K562 (cell line): ENCODE results near the gene LRFN4. TPM values are rescaled to one million over a fixed set of nuclear protein-coding genes. Genes with fewer than 3 reads are reported as not detected.
A peak's percentile ranks its signal among the peaks of the same experiment; 100 is the strongest.

Source experiments
- CBX1 ChIP-seq: sonication (generic); IDR thresholded peaks from 2 replicates; pipeline ENCODE4 v1.6.1; 2016; ENCODE audit warnings: antibody characterized with exemption, low read depth, mild to moderate bottlenecking
- EP400 ChIP-seq: fragments of 450-650 bp; IDR thresholded peaks from 2 replicates; pipeline ENCODE4 v1.6.1; 2017; ENCODE audit warnings: antibody characterized with exemption, mild to moderate bottlenecking, moderate library complexity
- ETV1 ChIP-seq: fragments of 450-650 bp; conservative IDR thresholded peaks from 2 replicates; pipeline ENCODE4 v1.6.1; 2016; ENCODE audit warnings: missing genetic modification characterization, control low read depth, low read depth, missing compliant biosample characterization
- GABPB1 ChIP-seq: sonication (generic); formaldehyde crosslinking; IDR thresholded peaks from 2 replicates; pipeline ENCODE4 v1.8.0; 2022; ENCODE audit warnings: mild to moderate bottlenecking, missing genetic modification reagents
- HDAC1 ChIP-seq, 2 experiments: fragments of 450-650 bp; IDR thresholded peaks; 2 replicates each; pipeline ENCODE4 v1.6.1; 2016 to 2017; ENCODE audit warnings: inconsistent platforms in 1 of 2, mild to moderate bottlenecking in 1 of 2, moderate library complexity in 1 of 2
- HMGN3 ChIP-seq: IDR thresholded peaks from 2 replicates; pipeline ENCODE4 v1.6.1; 2011; ENCODE audit warnings: borderline replicate concordance, low read depth, mild to moderate bottlenecking, mixed read lengths, low read length; ENCODE audit not compliant: insufficient read length; ENCODE audit errors: extremely low read depth
- KAT7 ChIP-seq: sonication (generic); formaldehyde crosslinking; IDR thresholded peaks from 2 replicates; pipeline ENCODE4 v1.8.0; 2022; ENCODE audit warnings: missing genetic modification reagents, mild to moderate bottlenecking, borderline replicate concordance
- L3MBTL2 ChIP-seq: fragments of 450-650 bp; IDR thresholded peaks from 2 replicates; pipeline ENCODE4 v1.6.1; 2016; ENCODE audit warnings: mild to moderate bottlenecking, moderate library complexity
- MAZ ChIP-seq, 2 experiments: fragments of 450-650 bp in 1 of 2; sonication (generic) in 1 of 2; formaldehyde crosslinking; IDR thresholded peaks in 1 of 2; conservative IDR thresholded peaks in 1 of 2; 2 replicates each; pipeline versions ENCODE4 v1.4.0 to v1.5.0; 2020; ENCODE audit warnings: mild to moderate bottlenecking in 1 of 2, missing genetic modification reagents in 1 of 2
- NONO ChIP-seq, 2 experiments: fragments of 200-400 bp in 1 of 2; fragments of 450-650 bp in 1 of 2; formaldehyde crosslinking in 1 of 2; IDR thresholded peaks; 2 replicates each; pipeline ENCODE4 v1.6.1; 2017; ENCODE audit warnings: low read depth in 2 of 2, mild to moderate bottlenecking in 2 of 2, moderate library complexity in 2 of 2, low read length in 1 of 2
- PYGO2 ChIP-seq: fragments of 450-650 bp; IDR thresholded peaks from 2 replicates; pipeline ENCODE4 v1.6.1; 2016; ENCODE audit warnings: mild to moderate bottlenecking, missing genetic modification characterization, moderate library complexity, missing compliant biosample characterization
- polyA plus RNA-seq, 8 experiments: library from polyadenylated mRNA; depleted of rRNA in 4 of 8; stranded (reverse) in 5 of 8; unstranded in 3 of 8; fragments of >200 nt; fragmentation: Nextera tagmentation in 2 of 8; fragmentation: Illumina TruSeq in 1 of 8; extraction: Ambion mirVana in 2 of 8; extraction: Trizol in 1 of 8; gene quantifications; 2 replicates each; pipeline versions ENCODE4 v1.2.1 to v1.2.3, GENCODE V29; 2011 to 2014; ENCODE audit warnings: inconsistent platforms in 1 of 8, missing spikeins in 1 of 8
- total RNA-seq, 7 experiments: library from RNA; depleted of rRNA in 6 of 7; stranded (reverse); fragments of >200 nt in 6 of 7; fragmentation: Illumina TruSeq in 2 of 7; extraction: Trizol in 2 of 7; gene quantifications; 2 replicates each; pipeline versions ENCODE4 v1.2.1 to v1.2.3, GENCODE V29; 2011 to 2021; ENCODE audit warnings: low replicate concordance in 1 of 7
- TF ChIP-seq, protein P1 (sequence below), 2 experiments: fragments of 450-650 bp in 1 of 2; sonication (generic) in 1 of 2; formaldehyde crosslinking in 1 of 2; IDR thresholded peaks; 2 replicates each; pipeline versions ENCODE4 v1.7.1 to v1.9.0; 2016 to 2022; ENCODE audit warnings: inconsistent platforms in 1 of 2, mild to moderate bottlenecking in 1 of 2, missing genetic modification reagents in 1 of 2
- TF ChIP-seq, protein P2 (sequence below): sonication (generic); formaldehyde crosslinking; IDR thresholded peaks from 2 replicates; pipeline ENCODE4 v1.8.0; 2022; ENCODE audit warnings: missing genetic modification reagents, mild to moderate bottlenecking, moderate library complexity, borderline replicate concordance

The LRFN4 gene
- total and polyA plus RNA-seq, 9 of the 15 experiments (the other 6 are each of a cell fraction or from before 2014, with no cell fraction given), result 0.10 to 60.1 (median 6.7) TPM

DNA sequence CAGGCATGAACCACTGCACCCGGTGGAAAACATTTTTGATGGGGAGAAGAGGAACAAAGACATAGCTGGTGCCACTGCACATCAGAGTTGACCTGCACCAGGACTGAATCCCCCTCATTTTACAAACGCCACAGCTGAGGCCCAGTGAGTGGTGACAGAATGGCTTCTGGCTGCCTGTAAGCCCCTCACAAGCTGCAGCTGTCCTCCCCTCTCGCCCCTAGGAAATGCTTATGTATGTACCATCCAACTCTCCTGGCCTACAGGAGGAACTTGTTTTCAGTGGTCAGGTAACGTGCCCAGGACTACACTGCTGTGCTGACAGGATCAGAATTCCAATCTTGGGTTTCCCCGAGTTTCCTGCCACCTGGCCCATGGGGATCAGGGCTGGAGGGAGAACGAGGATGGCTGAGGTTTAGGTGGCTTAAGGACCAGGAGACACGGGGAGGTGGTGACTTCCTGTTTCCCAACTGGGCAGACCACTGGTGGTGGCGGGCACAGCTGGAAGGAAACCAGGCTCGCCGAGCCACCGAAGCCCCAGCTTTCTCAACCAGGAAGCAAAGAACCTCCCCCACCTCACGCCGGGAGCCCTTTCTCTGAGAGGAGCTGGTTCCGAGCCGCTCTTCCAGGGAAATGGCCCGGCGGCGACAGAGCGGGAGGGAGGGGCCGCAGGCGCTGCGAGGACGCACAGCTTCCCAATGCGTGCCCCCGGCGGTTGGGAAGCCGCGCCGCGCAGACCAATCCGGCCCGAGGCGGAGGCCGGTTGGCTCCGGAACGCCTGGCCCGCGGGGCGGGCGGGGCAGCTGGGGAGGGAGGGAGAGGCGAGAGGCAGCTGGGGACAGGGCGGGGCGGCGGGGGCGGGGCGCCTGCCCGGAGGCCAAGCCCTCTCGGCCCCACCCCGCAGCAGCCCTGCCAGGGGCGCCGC is 1.0 kb upstream of the LRFN4 start (continued):
- TF ChIP-seq, protein P1, sequence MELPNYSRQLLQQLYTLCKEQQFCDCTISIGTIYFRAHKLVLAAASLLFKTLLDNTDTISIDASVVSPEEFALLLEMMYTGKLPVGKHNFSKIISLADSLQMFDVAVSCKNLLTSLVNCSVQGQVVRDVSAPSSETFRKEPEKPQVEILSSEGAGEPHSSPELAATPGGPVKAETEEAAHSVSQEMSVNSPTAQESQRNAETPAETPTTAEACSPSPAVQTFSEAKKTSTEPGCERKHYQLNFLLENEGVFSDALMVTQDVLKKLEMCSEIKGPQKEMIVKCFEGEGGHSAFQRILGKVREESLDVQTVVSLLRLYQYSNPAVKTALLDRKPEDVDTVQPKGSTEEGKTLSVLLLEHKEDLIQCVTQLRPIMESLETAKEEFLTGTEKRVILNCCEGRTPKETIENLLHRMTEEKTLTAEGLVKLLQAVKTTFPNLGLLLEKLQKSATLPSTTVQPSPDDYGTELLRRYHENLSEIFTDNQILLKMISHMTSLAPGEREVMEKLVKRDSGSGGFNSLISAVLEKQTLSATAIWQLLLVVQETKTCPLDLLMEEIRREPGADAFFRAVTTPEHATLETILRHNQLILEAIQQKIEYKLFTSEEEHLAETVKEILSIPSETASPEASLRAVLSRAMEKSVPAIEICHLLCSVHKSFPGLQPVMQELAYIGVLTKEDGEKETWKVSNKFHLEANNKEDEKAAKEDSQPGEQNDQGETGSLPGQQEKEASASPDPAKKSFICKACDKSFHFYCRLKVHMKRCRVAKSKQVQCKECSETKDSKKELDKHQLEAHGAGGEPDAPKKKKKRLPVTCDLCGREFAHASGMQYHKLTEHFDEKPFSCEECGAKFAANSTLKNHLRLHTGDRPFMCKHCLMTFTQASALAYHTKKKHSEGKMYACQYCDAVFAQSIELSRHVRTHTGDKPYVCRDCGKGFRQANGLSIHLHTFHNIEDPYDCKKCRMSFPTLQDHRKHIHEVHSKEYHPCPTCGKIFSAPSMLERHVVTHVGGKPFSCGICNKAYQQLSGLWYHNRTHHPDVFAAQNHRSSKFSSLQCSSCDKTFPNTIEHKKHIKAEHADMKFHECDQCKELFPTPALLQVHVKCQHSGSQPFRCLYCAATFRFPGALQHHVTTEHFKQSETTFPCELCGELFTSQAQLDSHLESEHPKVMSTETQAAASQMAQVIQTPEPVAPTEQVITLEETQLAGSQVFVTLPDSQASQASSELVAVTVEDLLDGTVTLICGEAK (IDR thresholded peaks at IDR 0.05), result peak; percentile 61
- TF ChIP-seq, protein P1 (CRISPR knock-in tag; IDR thresholded peaks at IDR 0.05), result no peak
- TF ChIP-seq CBX1, result no peak
- TF ChIP-seq EP400, result peak; percentile 80
- no peak for TF ChIP-seq KAT7 (CRISPR knock-in tag)
- peak; percentile 22; the same call in 1 of the 2 replicates for TF ChIP-seq GABPB1 (CRISPR knock-in tag)
- TF ChIP-seq ETV1 (tag), result peak; percentile 55
- 0 out of 4 replicates have a peak, but pooled peaks of 1 of the 2 experiments have one; percentile 17 for TF ChIP-seq NONO (IDR thresholded peaks at IDR 0.05; ENCODE audit: low read depth in 2 of 2, low read length in 1 of 2)
- peak; percentile 99 for TF ChIP-seq MAZ (CRISPR knock-in tag; conservative IDR thresholded peaks at IDR 0.05 in 1 of 2, IDR thresholded peaks at IDR 0.05 in 1 of 2)
- TF ChIP-seq, protein P2, sequence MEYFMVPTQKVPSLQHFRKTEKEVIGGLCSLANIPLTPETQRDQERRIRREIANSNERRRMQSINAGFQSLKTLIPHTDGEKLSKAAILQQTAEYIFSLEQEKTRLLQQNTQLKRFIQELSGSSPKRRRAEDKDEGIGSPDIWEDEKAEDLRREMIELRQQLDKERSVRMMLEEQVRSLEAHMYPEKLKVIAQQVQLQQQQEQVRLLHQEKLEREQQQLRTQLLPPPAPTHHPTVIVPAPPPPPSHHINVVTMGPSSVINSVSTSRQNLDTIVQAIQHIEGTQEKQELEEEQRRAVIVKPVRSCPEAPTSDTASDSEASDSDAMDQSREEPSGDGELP (CRISPR knock-in tag), result peak; percentile 79; the same call in 1 of the 2 replicates
- peak; percentile 73 for TF ChIP-seq HMGN3
- TF ChIP-seq PYGO2 (tag), result no peak
- peak in 1 of 2 experiments; percentile 8; a peak in 1 of 4 replicates for TF ChIP-seq HDAC1 (IDR thresholded peaks at IDR 0.05)
- TF ChIP-seq L3MBTL2, result peak; percentile 82
